CD4-positive, alpha-beta T cell (primary cell): ENCODE data around the gene KCNH1. TPM values are rescaled to one million over a fixed set of nuclear protein-coding genes. Genes with fewer than 3 reads are reported as not detected.

ENCODE experiments used
- ATAC-seq: fragments of 200-7000 bp; cut with Tn5 transposase; one replicate; pipeline ENCODE4 v1.10.0; 2022; ENCODE audit warnings: mild to moderate bottlenecking; ENCODE audit not compliant: poor library complexity
- CTCF ChIA-PET: fragments of 350-600 bp; sonication (Branson Sonifier 250); formaldehyde crosslinking; loops from one replicate; lab custom pipeline; 2021; ENCODE audit warnings: antibody characterized with exemption, inconsistent platforms; lab: Charles Lee
- POLR2A ChIA-PET: fragments of 350-600 bp; sonication (Branson Sonifier 250); formaldehyde crosslinking; loops from one replicate; lab custom pipeline; 2021; ENCODE audit warnings: antibody characterized with exemption, inconsistent platforms; lab: Charles Lee
- DNase-seq, 14 experiments: peaks; one replicate each; pipeline ENCODE4 v3.0.0-alpha.2; 2013 to 2020; ENCODE audit warnings: mixed read lengths in 2 of 14
- H3K27ac ChIP-seq, 2 donors: one replicate each; pipeline versions ENCODE4 v1.5.1 to v1.7.0; 2013; ENCODE audit warnings: low read length in 2 of 2, low read depth in 1 of 2, mild to moderate bottlenecking in 1 of 2
- H3K27me3 ChIP-seq, 2 experiments: 1 replicate in 1 of 2; 2 replicates in 1 of 2; pipeline versions ENCODE4 v1.6.1 to v1.7.0; 2013; ENCODE audit warnings: low read length in 2 of 2, control low read depth in 1 of 2, mild to moderate bottlenecking in 1 of 2, moderate library complexity in 1 of 2; ENCODE audit not compliant: insufficient read depth in 2 of 2, control insufficient read depth in 1 of 2
- H3K36me3 ChIP-seq: one replicate; pipeline ENCODE4 v1.6.1; 2013; ENCODE audit warnings: low read length, control low read depth; ENCODE audit not compliant: insufficient read depth
- H3K4me1 ChIP-seq: one replicate; pipeline ENCODE4 v1.6.1; 2013; ENCODE audit warnings: low read length, control low read depth; ENCODE audit not compliant: insufficient read depth
- H3K4me3 ChIP-seq: one replicate; pipeline ENCODE4 v1.5.1; 2013; ENCODE audit warnings: mild to moderate bottlenecking, low read length, moderate library complexity
- H3K9me3 ChIP-seq, 2 experiments: 1 replicate in 1 of 2; 2 replicates in 1 of 2; pipeline versions ENCODE4 v1.6.1 to v1.7.0; 2013; ENCODE audit warnings: low read length in 2 of 2, mild to moderate bottlenecking in 2 of 2, control low read depth in 1 of 2, moderate library complexity in 1 of 2; ENCODE audit not compliant: control insufficient read depth in 1 of 2, insufficient read depth in 1 of 2
- H3K27ac Mint-ChIP-seq: one replicate; pipeline ENCODE4 v1.8.0; 2020; ENCODE audit warnings: mixed read lengths
- H3K27me3 Mint-ChIP-seq: one replicate; pipeline ENCODE4 v1.8.0; 2021; ENCODE audit warnings: mixed read lengths
- H3K36me3 Mint-ChIP-seq: one replicate; pipeline ENCODE4 v1.8.0; 2021; ENCODE audit warnings: low read depth, mixed read lengths
- H3K4me1 Mint-ChIP-seq: one replicate; pipeline ENCODE4 v1.8.0; 2021; ENCODE audit warnings: low read depth, mixed read lengths
- H3K4me3 Mint-ChIP-seq: one replicate; pipeline ENCODE4 v1.8.0; 2020; ENCODE audit warnings: mild to moderate bottlenecking, mixed read lengths
- H3K9me3 Mint-ChIP-seq: one replicate; pipeline ENCODE4 v1.8.0; 2020; ENCODE audit warnings: mixed read lengths
- CTCF ChIP-seq: fragments of 200-600 bp; IDR thresholded peaks from one replicate; pipeline ENCODE4 v1.8.0; 2022; ENCODE audit warnings: antibody characterized with exemption, mild to moderate bottlenecking
- intact Hi-C, 2 experiments: fragments of 100-400 bp; cut with DNase I in 1 of 2; cut with micrococcal nuclease in 1 of 2; formaldehyde crosslinking; loops; one replicate each; pipeline versions ENCODE4 v1.15.1 to v1.9.0; 2023 to 2025; cut with DNase I, micrococcal nuclease
- total RNA-seq, 174 experiments: library from RNA in 2 of 174; stranded (reverse) in 2 of 174; gene quantifications; one replicate each; pipeline ENCODE4 v1.2.3 and lab custom pipeline; 2021 to 2026

The KCNH1 gene
- total RNA-seq, 2 experiments from 2014 or later, result not detected

- Histone ChIP-seq H3K4me1 (no peaks in the 10 kb centered on the region), H3K4me3 (no peak overlapping the region), H3K9me3 (no peaks in the 10 kb centered on the region), H3K27ac (no peak overlapping the region), H3K27me3 (no peaks in the 10 kb centered on the region), H3K36me3 (no peaks in the 10 kb centered on the region)
- intact Hi-C loops, result no loop called here
- no peak overlapping the region for H3K27ac Mint-ChIP-seq
- POLR2A ChIA-PET, result no interaction called here
- CTCF ChIA-PET, result no interaction called here
- H3K9me3 Mint-ChIP-seq, result no peaks in the 10 kb centered on the region
- no peak for TF ChIP-seq CTCF
- no peaks in the 10 kb centered on the region for H3K36me3 Mint-ChIP-seq
- no peak overlapping the region for H3K4me3 Mint-ChIP-seq
- no peak for ATAC-seq
- peaks cover 10% of the 10 kb centered on the region for H3K27me3 Mint-ChIP-seq
- DNase-seq, result no peak
- no peaks in the 10 kb centered on the region for H3K4me1 Mint-ChIP-seq
Observed at GRCh38 chr1:210771131-210771530, 362.8 kb downstream of the KCNH1 start.

- peaks cover 10% of the 10 kb centered on the region for H3K27me3 Mint-ChIP-seq
- intact Hi-C loops, result no loop called here
Observed at GRCh38 chr1:210770396-210770984, 363.5 kb downstream of the KCNH1 start.

GRCh38 chr1:210769473-210769872, 364.5 kb downstream of the KCNH1 start:
- ATAC-seq, result no peak
- TF ChIP-seq CTCF, result no peak
- H3K27me3 Mint-ChIP-seq, result peaks cover 8% of the 10 kb centered on the region
- no peak overlapping the region for H3K27ac Mint-ChIP-seq
- no peak for DNase-seq
- H3K36me3 Mint-ChIP-seq, result no peaks in the 10 kb centered on the region
- H3K4me3 Mint-ChIP-seq, result no peak overlapping the region
- Histone ChIP-seq H3K27ac (no peak overlapping the region), H3K9me3 (no peaks in the 10 kb centered on the region), H3K4me3 (no peak overlapping the region), H3K36me3 (no peaks in the 10 kb centered on the region), H3K27me3 (no peaks in the 10 kb centered on the region), H3K4me1 (no peaks in the 10 kb centered on the region)
- no peaks in the 10 kb centered on the region for H3K9me3 Mint-ChIP-seq
- H3K4me1 Mint-ChIP-seq, result no peaks in the 10 kb centered on the region
- POLR2A ChIA-PET, result no interaction called here
- CTCF ChIA-PET, result no interaction called here
- intact Hi-C loops, result no loop called here

More at GRCh38 chr1:210770396-210770984, 363.5 kb downstream of the KCNH1 start:
- no peaks in the 10 kb centered on the region for H3K4me1 ChIP-seq
- Mint-ChIP-seq H3K4me1 (no peaks in the 10 kb centered on the region), H3K4me3 (no peak overlapping the region), H3K9me3 (no peaks in the 10 kb centered on the region), H3K36me3 (no peaks in the 10 kb centered on the region), H3K27ac (no peak overlapping the region)
- DNase-seq, result no peak
- POLR2A ChIA-PET, result no interaction called here
- H3K9me3 ChIP-seq, result no peaks in the 10 kb centered on the region
- H3K36me3 ChIP-seq, result no peaks in the 10 kb centered on the region
- no peak overlapping the region for H3K27ac ChIP-seq
- no peak for ATAC-seq
- no peak overlapping the region for H3K4me3 ChIP-seq
- CTCF ChIA-PET, result interaction anchor here (0.6 kb wide), 1 partner anchor 651 kb away, joined by 3 read pairs; no protein-coding TSS in a partner anchor
- no peaks in the 10 kb centered on the region for H3K27me3 ChIP-seq
- TF ChIP-seq CTCF, result no peak
